Coronary artery (tissue), 2 donors: Measurements from ENCODE around the gene AUTS2.

Source experiments
- DNase-seq: peaks from one replicate; pipeline ENCODE4 v3.0.0-alpha.2; 2017; ENCODE audit warnings: low spot score
- H3K27ac ChIP-seq, 2 donors: fragments of 200-600 bp; sonication (generic); one replicate each; pipeline ENCODE4 v1.5.1; 2016 to 2019
- H3K4me3 ChIP-seq: fragments of 200-600 bp; sonication (generic); 2 replicates; pipeline ENCODE4 v1.5.1; 2016; ENCODE audit warnings: mild to moderate bottlenecking, moderate library complexity
- CTCF ChIP-seq: fragments of 200-600 bp; sonication (generic); IDR thresholded peaks from one replicate; pipeline ENCODE4 v1.5.1; 2019; ENCODE audit warnings: antibody characterized with exemption

The AUTS2 gene

GRCh38 chr7:69631131-69631530 lies 32.9 kb downstream of the AUTS2 start:
- Histone ChIP-seq H3K4me3 (no peak overlapping the region), H3K27ac (no peak overlapping the region)
- DNase-seq, result no peak
- TF ChIP-seq CTCF, result no peak

- no peak for DNase-seq
- Histone ChIP-seq H3K4me3 (no peak overlapping the region), H3K27ac (no peak overlapping the region)
- TF ChIP-seq CTCF, result no peak
Measured at GRCh38 chr7:69632280-69632679, 34.0 kb downstream of the AUTS2 start.

- DNase-seq, result no peak
- Histone ChIP-seq H3K4me3 (no peak overlapping the region), H3K27ac (no peak overlapping the region)
- TF ChIP-seq CTCF, result no peak
Measured at GRCh38 chr7:69633122-69633831, 35.0 kb downstream of the AUTS2 start.

- Histone ChIP-seq H3K4me3 (no peak overlapping the region), H3K27ac (no peak overlapping the region)
- DNase-seq, result no peak
- TF ChIP-seq CTCF, result no peak
Measured at GRCh38 chr7:69635555-69636185, 37.4 kb downstream of the AUTS2 start.

GRCh38 chr7:69638674-69639073 lies 40.4 kb downstream of the AUTS2 start:
- Histone ChIP-seq H3K4me3 (no peak overlapping the region), H3K27ac (no peak overlapping the region)
- no peak for TF ChIP-seq CTCF
- no peak for DNase-seq

- no peak for DNase-seq
- Histone ChIP-seq H3K4me3 (no peak overlapping the region), H3K27ac (no peak overlapping the region)
- TF ChIP-seq CTCF, result no peak
Measured at GRCh38 chr7:69640216-69640615, 41.9 kb downstream of the AUTS2 start.
